ENCODE measurements around the gene STX18. TPM values are rescaled to one million over a fixed set of nuclear protein-coding genes. Genes with fewer than 3 reads are reported as not detected.
A peak's percentile ranks its signal among the peaks of the same experiment; 100 is the strongest.

The STX18 gene
- total and polyA plus RNA-seq, 2 of the 13 experiments (the other 11 are each of a cell fraction or from before 2014, with no cell fraction given), result 23.9 to 37.1 TPM

GRCh38 chr4:4472344-4472958 is 69.4 kb downstream of the STX18 start (continued):
- TF ChIP-seq, protein P1, sequence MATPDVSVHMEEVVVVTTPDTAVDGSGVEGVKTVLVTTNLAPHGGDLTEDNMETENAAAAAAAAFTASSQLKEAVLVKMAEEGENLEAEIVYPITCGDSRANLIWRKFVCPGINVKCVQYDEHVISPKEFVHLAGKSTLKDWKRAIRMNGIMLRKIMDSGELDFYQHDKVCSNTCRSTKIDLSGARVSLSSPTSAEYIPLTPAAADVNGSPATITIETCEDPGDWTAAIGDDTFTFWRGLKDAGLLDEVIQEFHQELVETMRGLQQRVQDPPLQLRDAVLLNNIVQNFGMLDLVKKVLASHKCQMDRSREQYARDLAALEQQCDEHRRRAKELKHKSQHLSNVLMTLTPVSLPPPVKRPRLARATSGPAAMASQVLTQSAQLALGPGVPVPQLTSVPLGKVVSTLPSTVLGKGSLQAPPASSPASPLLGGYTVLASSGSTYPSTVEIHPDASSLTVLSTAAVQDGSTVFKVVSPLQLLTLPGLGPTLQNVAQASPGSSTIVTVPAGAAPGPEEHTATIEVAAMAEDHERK (CRISPR knock-in tag; IDR thresholded peaks at IDR 0.05; ENCODE audit: low read depth), result no peak
- TF ChIP-seq ZNF432 (CRISPR knock-in tag; IDR thresholded peaks at IDR 0.05; ENCODE audit: borderline replicate concordance) (no peak), AHR (CRISPR knock-in tag; IDR thresholded peaks at IDR 0.05) (no peak), ZNF557 (CRISPR knock-in tag; IDR thresholded peaks at IDR 0.05) (no peak), CCDC6 (CRISPR knock-in tag; IDR thresholded peaks at IDR 0.05) (no peak), KDM2A (CRISPR knock-in tag; IDR thresholded peaks at IDR 0.05; ENCODE audit: borderline replicate concordance, low read depth) (no peak), ZNF737 (CRISPR knock-in tag; IDR thresholded peaks at IDR 0.05; ENCODE audit: borderline replicate concordance) (no peak), ZSCAN12 (CRISPR knock-in tag; IDR thresholded peaks at IDR 0.05) (no peak), ZNF496 (CRISPR knock-in tag; IDR thresholded peaks at IDR 0.05; ENCODE audit: insufficient replicate concordance) (no peak), FOXJ3 (CRISPR knock-in tag; IDR thresholded peaks at IDR 0.05; ENCODE audit: borderline replicate concordance) (no peak; the same call in 1 of the 2 replicates), ZMYM4 (CRISPR knock-in tag; IDR thresholded peaks at IDR 0.05) (peak; percentile 75), MIXL1 (CRISPR knock-in tag; IDR thresholded peaks at IDR 0.05) (peak; percentile 48), NCOA1 (CRISPR knock-in tag; IDR thresholded peaks at IDR 0.05) (no peak)
- TF ChIP-seq, protein P2, sequence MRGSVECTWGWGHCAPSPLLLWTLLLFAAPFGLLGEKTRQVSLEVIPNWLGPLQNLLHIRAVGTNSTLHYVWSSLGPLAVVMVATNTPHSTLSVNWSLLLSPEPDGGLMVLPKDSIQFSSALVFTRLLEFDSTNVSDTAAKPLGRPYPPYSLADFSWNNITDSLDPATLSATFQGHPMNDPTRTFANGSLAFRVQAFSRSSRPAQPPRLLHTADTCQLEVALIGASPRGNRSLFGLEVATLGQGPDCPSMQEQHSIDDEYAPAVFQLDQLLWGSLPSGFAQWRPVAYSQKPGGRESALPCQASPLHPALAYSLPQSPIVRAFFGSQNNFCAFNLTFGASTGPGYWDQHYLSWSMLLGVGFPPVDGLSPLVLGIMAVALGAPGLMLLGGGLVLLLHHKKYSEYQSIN (CRISPR knock-in tag; IDR thresholded peaks at IDR 0.05; ENCODE audit: borderline replicate concordance), result no peak
- TF ChIP-seq, protein P3, sequence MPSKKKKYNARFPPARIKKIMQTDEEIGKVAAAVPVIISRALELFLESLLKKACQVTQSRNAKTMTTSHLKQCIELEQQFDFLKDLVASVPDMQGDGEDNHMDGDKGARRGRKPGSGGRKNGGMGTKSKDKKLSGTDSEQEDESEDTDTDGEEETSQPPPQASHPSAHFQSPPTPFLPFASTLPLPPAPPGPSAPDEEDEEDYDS (CRISPR knock-in tag; IDR thresholded peaks at IDR 0.05), result peak; percentile 27; the same call in 1 of the 2 replicates
- TF ChIP-seq, protein P4, sequence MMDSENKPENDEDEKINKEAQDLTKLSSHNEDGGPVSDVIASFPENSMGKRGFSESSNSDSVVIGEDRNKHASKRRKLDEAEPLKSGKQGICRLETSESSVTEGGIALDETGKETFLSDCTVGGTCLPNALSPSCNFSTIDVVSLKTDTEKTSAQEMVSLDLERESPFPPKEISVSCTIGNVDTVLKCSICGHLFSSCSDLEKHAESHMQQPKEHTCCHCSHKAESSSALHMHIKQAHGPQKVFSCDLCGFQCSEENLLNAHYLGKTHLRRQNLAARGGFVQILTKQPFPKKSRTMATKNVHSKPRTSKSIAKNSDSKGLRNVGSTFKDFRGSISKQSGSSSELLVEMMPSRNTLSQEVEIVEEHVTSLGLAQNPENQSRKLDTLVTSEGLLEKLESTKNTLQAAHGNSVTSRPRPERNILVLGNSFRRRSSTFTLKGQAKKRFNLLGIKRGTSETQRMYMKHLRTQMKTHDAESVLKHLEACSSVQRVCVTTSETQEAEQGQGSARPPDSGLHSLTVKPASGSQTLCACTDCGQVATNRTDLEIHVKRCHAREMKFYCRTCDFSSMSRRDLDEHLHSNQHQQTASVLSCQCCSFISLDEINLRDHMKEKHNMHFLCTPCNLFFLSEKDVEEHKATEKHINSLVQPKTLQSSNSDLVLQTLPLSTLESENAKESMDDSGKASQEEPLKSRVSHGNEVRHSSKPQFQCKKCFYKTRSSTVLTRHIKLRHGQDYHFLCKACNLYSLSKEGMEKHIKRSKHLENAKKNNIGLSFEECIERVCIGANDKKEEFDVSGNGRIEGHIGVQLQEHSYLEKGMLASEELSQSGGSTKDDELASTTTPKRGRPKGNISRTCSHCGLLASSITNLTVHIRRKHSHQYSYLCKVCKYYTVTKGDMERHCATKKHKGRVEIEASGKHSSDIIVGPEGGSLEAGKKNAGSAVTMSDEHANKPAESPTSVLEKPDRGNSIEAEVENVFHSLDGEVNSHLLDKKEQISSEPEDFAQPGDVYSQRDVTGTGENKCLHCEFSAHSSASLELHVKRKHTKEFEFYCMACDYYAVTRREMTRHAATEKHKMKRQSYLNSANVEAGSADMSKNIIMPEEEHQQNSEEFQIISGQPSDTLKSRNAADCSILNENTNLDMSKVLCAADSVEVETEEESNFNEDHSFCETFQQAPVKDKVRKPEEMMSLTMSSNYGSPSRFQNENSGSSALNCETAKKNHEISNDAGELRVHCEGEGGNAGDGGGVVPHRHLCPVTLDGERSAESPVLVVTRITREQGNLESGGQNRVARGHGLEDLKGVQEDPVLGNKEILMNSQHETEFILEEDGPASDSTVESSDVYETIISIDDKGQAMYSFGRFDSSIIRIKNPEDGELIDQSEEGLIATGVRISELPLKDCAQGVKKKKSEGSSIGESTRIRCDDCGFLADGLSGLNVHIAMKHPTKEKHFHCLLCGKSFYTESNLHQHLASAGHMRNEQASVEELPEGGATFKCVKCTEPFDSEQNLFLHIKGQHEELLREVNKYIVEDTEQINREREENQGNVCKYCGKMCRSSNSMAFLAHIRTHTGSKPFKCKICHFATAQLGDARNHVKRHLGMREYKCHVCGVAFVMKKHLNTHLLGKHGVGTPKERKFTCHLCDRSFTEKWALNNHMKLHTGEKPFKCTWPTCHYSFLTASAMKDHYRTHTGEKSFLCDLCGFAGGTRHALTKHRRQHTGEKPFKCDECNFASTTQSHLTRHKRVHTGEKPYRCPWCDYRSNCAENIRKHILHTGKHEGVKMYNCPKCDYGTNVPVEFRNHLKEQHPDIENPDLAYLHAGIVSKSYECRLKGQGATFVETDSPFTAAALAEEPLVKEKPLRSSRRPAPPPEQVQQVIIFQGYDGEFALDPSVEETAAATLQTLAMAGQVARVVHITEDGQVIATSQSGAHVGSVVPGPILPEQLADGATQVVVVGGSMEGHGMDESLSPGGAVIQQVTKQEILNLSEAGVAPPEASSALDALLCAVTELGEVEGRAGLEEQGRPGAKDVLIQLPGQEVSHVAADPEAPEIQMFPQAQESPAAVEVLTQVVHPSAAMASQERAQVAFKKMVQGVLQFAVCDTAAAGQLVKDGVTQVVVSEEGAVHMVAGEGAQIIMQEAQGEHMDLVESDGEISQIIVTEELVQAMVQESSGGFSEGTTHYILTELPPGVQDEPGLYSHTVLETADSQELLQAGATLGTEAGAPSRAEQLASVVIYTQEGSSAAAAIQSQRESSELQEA (CRISPR knock-in tag; IDR thresholded peaks at IDR 0.05; ENCODE audit: not compliant biosample characterization), result no peak
- TF ChIP-seq, protein P5, sequence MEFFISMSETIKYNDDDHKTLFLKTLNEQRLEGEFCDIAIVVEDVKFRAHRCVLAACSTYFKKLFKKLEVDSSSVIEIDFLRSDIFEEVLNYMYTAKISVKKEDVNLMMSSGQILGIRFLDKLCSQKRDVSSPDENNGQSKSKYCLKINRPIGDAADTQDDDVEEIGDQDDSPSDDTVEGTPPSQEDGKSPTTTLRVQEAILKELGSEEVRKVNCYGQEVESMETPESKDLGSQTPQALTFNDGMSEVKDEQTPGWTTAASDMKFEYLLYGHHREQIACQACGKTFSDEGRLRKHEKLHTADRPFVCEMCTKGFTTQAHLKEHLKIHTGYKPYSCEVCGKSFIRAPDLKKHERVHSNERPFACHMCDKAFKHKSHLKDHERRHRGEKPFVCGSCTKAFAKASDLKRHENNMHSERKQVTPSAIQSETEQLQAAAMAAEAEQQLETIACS (CRISPR knock-in tag; IDR thresholded peaks at IDR 0.05), result no peak

Measured in HepG2 (cell line).